HepG2 (cell line): Measurements from ENCODE around the gene ZNF84. TPM values are rescaled to one million over a fixed set of nuclear protein-coding genes. Genes with fewer than 3 reads are reported as not detected.

Source experiments
- ARNTL ChIP-seq: sonication (generic); formaldehyde crosslinking; IDR thresholded peaks from 2 replicates; pipeline ENCODE4 v1.4.0; 2020; ENCODE audit warnings: mild to moderate bottlenecking, missing genetic modification reagents
- EED ChIP-seq: sonication (generic); formaldehyde crosslinking; IDR thresholded peaks from 2 replicates; pipeline ENCODE4 v1.5.0; 2020; ENCODE audit warnings: mild to moderate bottlenecking, missing genetic modification reagents
- HBP1 ChIP-seq: IDR thresholded peaks from 2 replicates; pipeline ENCODE4 v1.6.1; 2016; ENCODE audit warnings: low read depth, control low read depth
- HOXA9 ChIP-seq: sonication (generic); formaldehyde crosslinking; IDR thresholded peaks from 2 replicates; pipeline ENCODE4 v1.8.1; 2022; ENCODE audit warnings: missing genetic modification reagents, mild to moderate bottlenecking, moderate library complexity, borderline replicate concordance
- MIXL1 ChIP-seq: IDR thresholded peaks from 2 replicates; pipeline ENCODE4 v1.6.1; 2016
- RARG ChIP-seq: sonication (generic); formaldehyde crosslinking; IDR thresholded peaks from 2 replicates; pipeline ENCODE4 v1.4.0; 2020; ENCODE audit warnings: low read depth, mild to moderate bottlenecking, missing genetic modification reagents
- RFX3 ChIP-seq: IDR thresholded peaks from 2 replicates; pipeline ENCODE4 v1.6.1; 2016; ENCODE audit warnings: missing biosample characterization, missing genetic modification reagents
- SNRNP70 ChIP-seq: fragments of 200-400 bp; formaldehyde crosslinking; IDR thresholded peaks from 2 replicates; pipeline ENCODE4 v1.6.1; 2017; ENCODE audit warnings: mild to moderate bottlenecking, low read depth, low read length, moderate library complexity
- TGIF2 ChIP-seq: IDR thresholded peaks from 2 replicates; pipeline ENCODE4 v1.6.1; 2016; ENCODE audit warnings: control low read depth, missing compliant biosample characterization
- THAP11 ChIP-seq: IDR thresholded peaks from 2 replicates; pipeline ENCODE4 v1.6.1; 2016; ENCODE audit warnings: missing biosample characterization, missing genetic modification reagents
- TOE1 ChIP-seq: sonication (generic); formaldehyde crosslinking; IDR thresholded peaks from 2 replicates; pipeline ENCODE4 v1.4.0; 2020; ENCODE audit warnings: mild to moderate bottlenecking, missing genetic modification reagents
- TRIM24 ChIP-seq: sonication (generic); formaldehyde crosslinking; IDR thresholded peaks from 2 replicates; pipeline ENCODE4 v1.8.0; 2022; ENCODE audit warnings: mild to moderate bottlenecking, missing genetic modification reagents
- ZBTB44 ChIP-seq: sonication (generic); formaldehyde crosslinking; IDR thresholded peaks from 2 replicates; pipeline ENCODE4 v1.4.0; 2020; ENCODE audit warnings: missing genetic modification reagents
- ZBTB7A ChIP-seq: sonication (generic); formaldehyde crosslinking; IDR thresholded peaks from 2 replicates; pipeline ENCODE4 v1.8.0; 2022; ENCODE audit warnings: mild to moderate bottlenecking, missing genetic modification reagents
- ZNF160 ChIP-seq: sonication (generic); formaldehyde crosslinking; IDR thresholded peaks from 2 replicates; pipeline ENCODE4 v1.8.0; 2022; ENCODE audit warnings: mild to moderate bottlenecking, inconsistent platforms, missing genetic modification reagents
- ZNF224 ChIP-seq: sonication (generic); formaldehyde crosslinking; IDR thresholded peaks from 2 replicates; pipeline ENCODE4 v1.5.0; 2020; ENCODE audit warnings: mild to moderate bottlenecking, missing genetic modification reagents
- ZNF292 ChIP-seq: sonication (generic); formaldehyde crosslinking; IDR thresholded peaks from 2 replicates; pipeline ENCODE4 v1.8.1; 2022; ENCODE audit warnings: mild to moderate bottlenecking, low read depth, missing genetic modification reagents, borderline replicate concordance
- ZNF383 ChIP-seq: sonication (generic); formaldehyde crosslinking; IDR thresholded peaks from 2 replicates; pipeline ENCODE4 v1.4.0; 2020; ENCODE audit warnings: missing genetic modification reagents, mild to moderate bottlenecking, borderline replicate concordance
- ZNF724P ChIP-seq: sonication (generic); formaldehyde crosslinking; IDR thresholded peaks from 2 replicates; pipeline ENCODE4 v1.8.0; 2022; ENCODE audit warnings: missing genetic modification reagents, borderline replicate concordance
- ZNF768 ChIP-seq: sonication (generic); formaldehyde crosslinking; IDR thresholded peaks from 2 replicates; pipeline ENCODE4 v1.4.0; 2020; ENCODE audit warnings: missing genetic modification reagents
- polyA plus RNA-seq, 8 experiments: library from polyadenylated mRNA; depleted of rRNA in 3 of 8; stranded (reverse) in 7 of 8; unstranded in 1 of 8; fragments of >200 nt; fragmentation: Illumina TruSeq in 4 of 8; extraction: Trizol in 4 of 8; gene quantifications; 2 replicates each; pipeline versions ENCODE4 v1.2.1 to v1.2.3, GENCODE V29; 2011 to 2016; ENCODE audit warnings: low read depth in 4 of 8, missing spikeins in 1 of 8, mixed read lengths in 1 of 8; ENCODE audit not compliant: insufficient read depth in 1 of 8
- total RNA-seq, 5 experiments: library from RNA; depleted of rRNA; stranded (reverse); fragments of >200 nt; fragmentation: Illumina TruSeq; extraction: Trizol; gene quantifications; 2 replicates each; pipeline ENCODE4 v1.2.3, GENCODE V29; 2016; ENCODE audit warnings: low read depth in 1 of 5
- TF ChIP-seq, protein P1 (sequence below): sonication (generic); formaldehyde crosslinking; IDR thresholded peaks from 2 replicates; pipeline ENCODE4 v1.9.0; 2022; ENCODE audit warnings: low read depth, missing genetic modification reagents
- TF ChIP-seq, protein P2 (sequence below): sonication (generic); formaldehyde crosslinking; IDR thresholded peaks from 2 replicates; pipeline ENCODE4 v1.5.0; 2020; ENCODE audit warnings: mild to moderate bottlenecking, missing genetic modification reagents
- TF ChIP-seq, protein P3 (sequence below): sonication (generic); formaldehyde crosslinking; IDR thresholded peaks from 2 replicates; pipeline ENCODE4 v1.9.0; 2022; ENCODE audit warnings: missing genetic modification reagents, mild to moderate bottlenecking, borderline replicate concordance

ZNF84 gene
- total and polyA plus RNA-seq, 2 of the 13 experiments (the other 11 are each of a cell fraction or from before 2014, with no cell fraction given), result 15.5 to 21.8 TPM

GRCh38 chr12:133080368-133081158 is 43.3 kb downstream of the ZNF84 start, which contains the start of gene ZNF140 (continued):
- TF ChIP-seq, protein P1, sequence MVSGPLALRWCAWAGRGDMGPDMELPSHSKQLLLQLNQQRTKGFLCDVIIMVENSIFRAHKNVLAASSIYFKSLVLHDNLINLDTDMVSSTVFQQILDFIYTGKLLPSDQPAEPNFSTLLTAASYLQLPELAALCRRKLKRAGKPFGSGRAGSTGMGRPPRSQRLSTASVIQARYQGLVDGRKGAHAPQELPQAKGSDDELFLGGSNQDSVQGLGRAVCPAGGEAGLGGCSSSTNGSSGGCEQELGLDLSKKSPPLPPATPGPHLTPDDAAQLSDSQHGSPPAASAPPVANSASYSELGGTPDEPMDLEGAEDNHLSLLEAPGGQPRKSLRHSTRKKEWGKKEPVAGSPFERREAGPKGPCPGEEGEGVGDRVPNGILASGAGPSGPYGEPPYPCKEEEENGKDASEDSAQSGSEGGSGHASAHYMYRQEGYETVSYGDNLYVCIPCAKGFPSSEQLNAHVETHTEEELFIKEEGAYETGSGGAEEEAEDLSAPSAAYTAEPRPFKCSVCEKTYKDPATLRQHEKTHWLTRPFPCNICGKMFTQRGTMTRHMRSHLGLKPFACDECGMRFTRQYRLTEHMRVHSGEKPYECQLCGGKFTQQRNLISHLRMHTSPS, result no peak; the same call in 1 of the 2 replicates
- TF ChIP-seq TOE1 (CRISPR knock-in tag) (no peak; the same call in 1 of the 2 replicates), HOXA9 (no peak), TGIF2 (no peak), RARG (no peak), ARNTL (peak; percentile 19; the same call in 1 of the 2 replicates), TRIM24 (CRISPR knock-in tag) (no peak), ZBTB7A (CRISPR knock-in tag) (0 out of 2 replicates have a peak, but pooled peaks have one; percentile 23), ZNF383 (no peak), ZNF224 (0 out of 2 replicates have a peak, but pooled peaks have one; percentile 74), HBP1 (CRISPR knock-in tag) (no peak), ZNF160 (CRISPR knock-in tag) (no peak), ZNF292 (CRISPR knock-in tag) (peak; percentile 71; the same call in 1 of the 2 replicates), EED (CRISPR knock-in tag) (no peak), MIXL1 (CRISPR knock-in tag) (no peak), ZNF724P (CRISPR knock-in tag) (no peak), ZNF768 (CRISPR knock-in tag) (no peak), RFX3 (CRISPR knock-in tag) (no peak), ZBTB44 (CRISPR knock-in tag) (no peak), THAP11 (CRISPR knock-in tag) (peak; percentile 95), SNRNP70 (no peak)
- TF ChIP-seq, protein P2, sequence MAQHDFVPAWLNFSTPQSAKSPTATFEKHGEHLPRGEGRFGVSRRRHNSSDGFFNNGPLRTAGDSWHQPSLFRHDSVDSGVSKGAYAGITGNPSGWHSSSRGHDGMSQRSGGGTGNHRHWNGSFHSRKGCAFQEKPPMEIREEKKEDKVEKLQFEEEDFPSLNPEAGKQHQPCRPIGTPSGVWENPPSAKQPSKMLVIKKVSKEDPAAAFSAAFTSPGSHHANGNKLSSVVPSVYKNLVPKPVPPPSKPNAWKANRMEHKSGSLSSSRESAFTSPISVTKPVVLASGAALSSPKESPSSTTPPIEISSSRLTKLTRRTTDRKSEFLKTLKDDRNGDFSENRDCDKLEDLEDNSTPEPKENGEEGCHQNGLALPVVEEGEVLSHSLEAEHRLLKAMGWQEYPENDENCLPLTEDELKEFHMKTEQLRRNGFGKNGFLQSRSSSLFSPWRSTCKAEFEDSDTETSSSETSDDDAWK (CRISPR knock-in tag), result no peak
- TF ChIP-seq, protein P3, sequence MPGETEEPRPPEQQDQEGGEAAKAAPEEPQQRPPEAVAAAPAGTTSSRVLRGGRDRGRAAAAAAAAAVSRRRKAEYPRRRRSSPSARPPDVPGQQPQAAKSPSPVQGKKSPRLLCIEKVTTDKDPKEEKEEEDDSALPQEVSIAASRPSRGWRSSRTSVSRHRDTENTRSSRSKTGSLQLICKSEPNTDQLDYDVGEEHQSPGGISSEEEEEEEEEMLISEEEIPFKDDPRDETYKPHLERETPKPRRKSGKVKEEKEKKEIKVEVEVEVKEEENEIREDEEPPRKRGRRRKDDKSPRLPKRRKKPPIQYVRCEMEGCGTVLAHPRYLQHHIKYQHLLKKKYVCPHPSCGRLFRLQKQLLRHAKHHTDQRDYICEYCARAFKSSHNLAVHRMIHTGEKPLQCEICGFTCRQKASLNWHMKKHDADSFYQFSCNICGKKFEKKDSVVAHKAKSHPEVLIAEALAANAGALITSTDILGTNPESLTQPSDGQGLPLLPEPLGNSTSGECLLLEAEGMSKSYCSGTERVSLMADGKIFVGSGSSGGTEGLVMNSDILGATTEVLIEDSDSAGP (CRISPR knock-in tag), result peak; percentile 48
